ENCODE data around the gene SLC25A24. TPM values are rescaled to one million over a fixed set of nuclear protein-coding genes. Genes with fewer than 3 reads are reported as not detected.

Gene SLC25A24
- total and polyA plus RNA-seq, 4 donors = 1.3 to 8.6 (median 3.0) TPM

GRCh38 chr1:108113496-108113895 lies 86.6 kb downstream of the SLC25A24 start:
- TF ChIP-seq SP1 (IDR thresholded peaks at IDR 0.05) (no peak), ZBTB33 (IDR thresholded peaks at IDR 0.05) (no peak), ATF3 (IDR thresholded peaks at IDR 0.05) (no peak), JUND (IDR thresholded peaks at IDR 0.05) (no peak), REST (IDR thresholded peaks at IDR 0.05) (no peak), RXRA (IDR thresholded peaks at IDR 0.05) (no peak), TAF1 (conservative IDR thresholded peaks at IDR 0.05) (no peak), HNF4G (IDR thresholded peaks at IDR 0.05) (no peak), YY1 (IDR thresholded peaks at IDR 0.05) (no peak), EGR1 (IDR thresholded peaks at IDR 0.05; ENCODE audit: low read depth in 2 of 2) (no peak)

GRCh38 chr1:108109295-108109973 lies 90.7 kb downstream of the SLC25A24 start:
- H3K27ac ChIP-seq (ENCODE audit: low read depth in 1 of 2, low read length in 2 of 2) = no peak overlapping the region

More at GRCh38 chr1:108113496-108113895, 86.6 kb downstream of the SLC25A24 start:
- no peaks in the 10 kb centered on the region for H3K36me3 ChIP-seq (ENCODE audit: control insufficient read depth in 4 of 4, insufficient read depth in 3 of 4, low read depth in 1 of 4, low read length in 3 of 4)
- no peak overlapping the region for H3K9ac ChIP-seq (ENCODE audit: low read depth in 1 of 2, low read length in 2 of 2)
- H3K27ac ChIP-seq (ENCODE audit: low read depth in 1 of 2, low read length in 2 of 2) = no peak overlapping the region
- no peak for DNase-seq (ENCODE audit: low spot score)
- H3K27me3 ChIP-seq (ENCODE audit: control insufficient read depth in 4 of 4, insufficient read depth in 4 of 4, low read length in 3 of 4) = no peaks in the 10 kb centered on the region
- no peak overlapping the region for H3K4me3 ChIP-seq (ENCODE audit: low read depth in 1 of 3, low read length in 3 of 3)
- WGBS = 84% methylated on average over 3 of the region's 3 CpGs
- H3K4me1 ChIP-seq (ENCODE audit: control insufficient read depth in 4 of 4, insufficient read depth in 4 of 4, low read length in 3 of 4) = no peaks in the 10 kb centered on the region
- no peaks in the 10 kb centered on the region for H3K9me3 ChIP-seq (ENCODE audit: control insufficient read depth in 4 of 4, low read length in 3 of 4)

More at GRCh38 chr1:108109295-108109973, 90.7 kb downstream of the SLC25A24 start:
- DNase-seq (ENCODE audit: low spot score) = no peak
- H3K9ac ChIP-seq (ENCODE audit: low read depth in 1 of 2, low read length in 2 of 2) = no peak overlapping the region
- 90% methylated on average over 6 of the region's 6 CpGs for WGBS
- no peaks in the 10 kb centered on the region for H3K27me3 ChIP-seq (ENCODE audit: control insufficient read depth in 4 of 4, insufficient read depth in 4 of 4, low read length in 3 of 4)
- no peaks in the 10 kb centered on the region for H3K9me3 ChIP-seq (ENCODE audit: control insufficient read depth in 4 of 4, low read length in 3 of 4)
- H3K4me1 ChIP-seq (ENCODE audit: control insufficient read depth in 4 of 4, insufficient read depth in 4 of 4, low read length in 3 of 4) = no peaks in the 10 kb centered on the region
- no peak overlapping the region for H3K4me3 ChIP-seq (ENCODE audit: low read depth in 1 of 3, low read length in 3 of 3)
- no peaks in the 10 kb centered on the region for H3K36me3 ChIP-seq (ENCODE audit: control insufficient read depth in 4 of 4, insufficient read depth in 3 of 4, low read depth in 1 of 4, low read length in 3 of 4)
- TF ChIP-seq TAF1 (conservative IDR thresholded peaks at IDR 0.05) (no peak), GABPA (IDR thresholded peaks at IDR 0.05 in 1 of 2, conservative IDR thresholded peaks at IDR 0.05 in 1 of 2) (no peak), HNF4A (conservative IDR thresholded peaks at IDR 0.05) (no peak), REST (IDR thresholded peaks at IDR 0.05) (no peak), NR2F2 (IDR thresholded peaks at IDR 0.05) (no peak), YY1 (IDR thresholded peaks at IDR 0.05) (no peak), ATF3 (IDR thresholded peaks at IDR 0.05) (no peak), FOXA2 (IDR thresholded peaks at IDR 0.05) (no peak), ZBTB33 (IDR thresholded peaks at IDR 0.05) (no peak), HNF4G (IDR thresholded peaks at IDR 0.05) (no peak)

Measured in liver (tissue), 9 donors.